Liver (tissue), 9 donors: ENCODE measurements around the gene CTSW. TPM values are rescaled to one million over a fixed set of nuclear protein-coding genes. Genes with fewer than 3 reads are reported as not detected.

Experiments used
- DNase-seq: peaks from one replicate; pipeline ENCODE4 v3.0.0-alpha.2; 2017; ENCODE audit warnings: low spot score
- H3K27ac ChIP-seq, 2 donors: one replicate each; pipeline ENCODE4 v1.7.0; 2013; ENCODE audit warnings: inconsistent platforms in 2 of 2, low read length in 2 of 2, control low read depth in 1 of 2, low read depth in 1 of 2, mild to moderate bottlenecking in 1 of 2
- H3K27me3 ChIP-seq, 4 donors: one replicate each; pipeline versions ENCODE4 v1.6.1 to v1.7.0; 2013; ENCODE audit warnings: low read length in 3 of 4, inconsistent platforms in 1 of 4, mild to moderate bottlenecking in 1 of 4, moderate library complexity in 1 of 4; ENCODE audit not compliant: control insufficient read depth in 4 of 4, insufficient read depth in 4 of 4
- H3K36me3 ChIP-seq, 4 donors: one replicate each; pipeline versions ENCODE4 v1.6.1 to v1.7.0; 2013; ENCODE audit warnings: low read length in 3 of 4, mild to moderate bottlenecking in 3 of 4, low read depth in 1 of 4, moderate library complexity in 1 of 4; ENCODE audit not compliant: control insufficient read depth in 4 of 4, insufficient read depth in 3 of 4
- H3K4me1 ChIP-seq, 4 donors: one replicate each; pipeline versions ENCODE4 v1.6.1 to v1.7.0; 2013; ENCODE audit warnings: low read length in 3 of 4, mild to moderate bottlenecking in 3 of 4, moderate library complexity in 1 of 4; ENCODE audit not compliant: control insufficient read depth in 4 of 4, insufficient read depth in 4 of 4
- H3K4me3 ChIP-seq, 3 donors: one replicate each; pipeline versions ENCODE4 v1.6.1 to v1.7.0; 2013; ENCODE audit warnings: low read length in 3 of 3, control low read depth in 1 of 3, low read depth in 1 of 3, mild to moderate bottlenecking in 1 of 3
- H3K9ac ChIP-seq, 2 donors: one replicate each; pipeline ENCODE4 v1.7.0; 2013; ENCODE audit warnings: low read length in 2 of 2, mild to moderate bottlenecking in 2 of 2, moderate library complexity in 2 of 2, control low read depth in 1 of 2, low read depth in 1 of 2
- H3K9me3 ChIP-seq, 4 donors: one replicate each; pipeline versions ENCODE4 v1.6.1 to v1.7.0; 2013; ENCODE audit warnings: low read length in 3 of 4; ENCODE audit not compliant: control insufficient read depth in 4 of 4
- ATF3 ChIP-seq: IDR thresholded peaks from 2 replicates; pipeline ENCODE4 v1.6.1; 2016; ENCODE audit warnings: antibody characterized with exemption
- EGR1 ChIP-seq, 2 donors: IDR thresholded peaks; 2 replicates each; pipeline ENCODE4 v1.6.1; 2016 to 2018; ENCODE audit warnings: antibody characterized with exemption in 2 of 2, low read depth in 2 of 2
- FOXA1 ChIP-seq: IDR thresholded peaks from 2 replicates; pipeline ENCODE4 v1.6.1; 2016; ENCODE audit warnings: antibody characterized with exemption
- FOXA2 ChIP-seq: IDR thresholded peaks from 2 replicates; pipeline ENCODE4 v1.6.1; 2016; ENCODE audit warnings: antibody characterized with exemption
- GABPA ChIP-seq, 2 donors: IDR thresholded peaks in 1 of 2; conservative IDR thresholded peaks in 1 of 2; 2 replicates each; pipeline ENCODE4 v1.6.1; 2016; ENCODE audit warnings: antibody characterized with exemption in 2 of 2, mild to moderate bottlenecking in 1 of 2, moderate library complexity in 1 of 2
- JUND ChIP-seq, 2 donors: IDR thresholded peaks; 2 replicates each; pipeline ENCODE4 v1.6.1; 2016; ENCODE audit warnings: antibody characterized with exemption in 2 of 2
- MAX ChIP-seq: IDR thresholded peaks from 2 replicates; pipeline ENCODE4 v1.6.1; 2016; ENCODE audit warnings: antibody characterized with exemption
- REST ChIP-seq: IDR thresholded peaks from 2 replicates; pipeline ENCODE4 v1.6.1; 2016; ENCODE audit warnings: antibody characterized with exemption, mild to moderate bottlenecking
- RXRA ChIP-seq, 2 donors: IDR thresholded peaks; 2 replicates each; pipeline ENCODE4 v1.6.1; 2017 to 2018; ENCODE audit warnings: antibody characterized with exemption in 2 of 2, mild to moderate bottlenecking in 1 of 2
- SP1 ChIP-seq: IDR thresholded peaks from 2 replicates; pipeline ENCODE4 v1.6.1; 2018; ENCODE audit warnings: antibody characterized with exemption, mild to moderate bottlenecking
- TAF1 ChIP-seq: conservative IDR thresholded peaks from 2 replicates; pipeline ENCODE4 v1.6.1; 2016; ENCODE audit warnings: antibody characterized with exemption, mild to moderate bottlenecking
- YY1 ChIP-seq: IDR thresholded peaks from 2 replicates; pipeline ENCODE4 v1.6.1; 2016; ENCODE audit warnings: antibody characterized with exemption, mild to moderate bottlenecking
- ZBTB33 ChIP-seq: IDR thresholded peaks from 2 replicates; pipeline ENCODE4 v1.6.1; 2016; ENCODE audit warnings: antibody characterized with exemption
- WGBS: extraction: QIAGEN DNeasy Blood & Tissue Kit; methylation state at CpG from one replicate; pipeline ENCODE4 v1.1.7; 2013; 5-methylcytosine and 5-hydroxymethylcytosine counted together
- polyA plus RNA-seq, 2 donors: library from polyadenylated mRNA; stranded (reverse) in 1 of 2; unstranded in 1 of 2; fragments of 200-250 nt in 1 of 2; fragments of >200 nt in 1 of 2; fragmentation: Nextera tagmentation in 1 of 2; extraction: Ambion mirVana in 1 of 2; gene quantifications; one replicate each; pipeline versions ENCODE4 v1.2.1 to v1.2.3, GENCODE V29; 2013 to 2015
- total RNA-seq, 2 donors: library from RNA; depleted of rRNA; stranded (reverse); fragments of >200 nt; gene quantifications; one replicate each; pipeline ENCODE4 v1.2.3, GENCODE V29; 2014
- donor health status: healthy.
- donor health status: healthy.
- donor health status: healthy.
- donor health status: healthy.
- donor health status: healthy.

The CTSW gene
- total and polyA plus RNA-seq, 4 donors = 1.3 to 2.9 (median 2.1) TPM

GRCh38 chr11:65857853-65858680 is 21.6 kb upstream of the CTSW start, which contains the start of gene CFL1 (continued):
- peak; percentile 80 to 95 for TF ChIP-seq GABPA (IDR thresholded peaks at IDR 0.05 in 1 of 2, conservative IDR thresholded peaks at IDR 0.05 in 1 of 2)
- no peak for TF ChIP-seq FOXA2
- TF ChIP-seq FOXA1 = peak; percentile 59
- no peak for TF ChIP-seq ATF3
- peak; percentile 97 for TF ChIP-seq YY1
- TF ChIP-seq EGR1 (IDR thresholded peaks at IDR 0.05; ENCODE audit: low read depth in 2 of 2) = peak in 1 of 2 donors; percentile 33
- TF ChIP-seq ZBTB33 = no peak
- TF ChIP-seq TAF1 = peak; percentile 98
- TF ChIP-seq SP1 = peak; percentile 87

- peak in 1 of 2 donors; percentile 9 for TF ChIP-seq JUND (IDR thresholded peaks at IDR 0.05)
- no peak for TF ChIP-seq MAX
- TF ChIP-seq YY1 = no peak
- TF ChIP-seq RXRA (IDR thresholded peaks at IDR 0.05) = no peak
- no peak for TF ChIP-seq FOXA1
- TF ChIP-seq TAF1 = no peak
- peaks cover 11 to 32% (median 24%) of the 10 kb centered on the region in 4 donors for H3K36me3 ChIP-seq
- WGBS = 1% methylated on average over 10 of the region's 10 CpGs
- H3K9me3 ChIP-seq = no peaks in the 10 kb centered on the region
- peaks cover 10 to 48% (median 32%) of the 10 kb centered on the region in 4 donors for H3K4me1 ChIP-seq
- H3K9ac ChIP-seq = peak overlapping the region; percentile 4 to 84
- DNase-seq = no peak
- H3K4me3 ChIP-seq = peak overlapping the region; percentile 46 to 84 (median 59)
- no peaks in the 10 kb centered on the region for H3K27me3 ChIP-seq
- H3K27ac ChIP-seq = peak overlapping the region; percentile 81 to 96
These were observed 21.0 kb upstream of the CTSW start for GRCh38 chr11:65858681-65859087.

GRCh38 chr11:65859095-65859811 is 20.4 kb upstream of the CTSW start:
- peak overlapping the region; percentile 12 to 84 (median 59) for H3K4me3 ChIP-seq
- peak; percentile 95 for DNase-seq
- peak overlapping the region; percentile 81 to 96 for H3K27ac ChIP-seq
- no peaks in the 10 kb centered on the region for H3K9me3 ChIP-seq
- H3K9ac ChIP-seq = peak overlapping the region; percentile 9 to 92
- H3K27me3 ChIP-seq = no peaks in the 10 kb centered on the region
- peaks cover 10 to 48% (median 32%) of the 10 kb centered on the region in 4 donors for H3K4me1 ChIP-seq
- TF ChIP-seq GABPA (IDR thresholded peaks at IDR 0.05 in 1 of 2, conservative IDR thresholded peaks at IDR 0.05 in 1 of 2) (peak in 1 of 2 donors; percentile 19), SP1 (peak; percentile 63), TAF1 (peak; percentile 77), REST (peak; percentile 82), YY1 (peak; percentile 53), ZBTB33 (no peak), EGR1 (IDR thresholded peaks at IDR 0.05; ENCODE audit: low read depth in 2 of 2) (peak; percentile 74 to 75), RXRA (IDR thresholded peaks at IDR 0.05) (no peak), MAX (peak; percentile 12), ATF3 (peak; percentile 1)
- H3K36me3 ChIP-seq = peaks cover 11 to 32% (median 23%) of the 10 kb centered on the region in 4 donors
- under 1% methylated on average over 46 of the region's 46 CpGs for WGBS
